ENCODE measurements around the gene FAM89B.
A peak's percentile ranks its signal among the peaks of the same experiment; 100 is the strongest.

The FAM89B gene

GRCh38 chr11:65611028-65611757 lies 38.9 kb downstream of the FAM89B start:
- Mint-ChIP-seq H3K4me1 (peaks cover 42% of the 10 kb centered on the region), H3K36me3 (ENCODE audit: low read depth) (peaks cover 22% of the 10 kb centered on the region), H3K27me3 (peaks cover 3% of the 10 kb centered on the region), H3K9me3 (no peaks in the 10 kb centered on the region), H3K27ac (peak overlapping the region; percentile 41), H3K4me3 (peak overlapping the region; percentile 17)
- ATAC-seq (no peak), DNase-seq (no peak)

GRCh38 chr11:65611758-65612603 lies 39.6 kb downstream of the FAM89B start:
- peak overlapping the region; percentile 86 for H3K27ac Mint-ChIP-seq
- H3K27me3 Mint-ChIP-seq = peaks cover 3% of the 10 kb centered on the region
- H3K4me3 Mint-ChIP-seq = peak overlapping the region; percentile 95
- no peaks in the 10 kb centered on the region for H3K9me3 Mint-ChIP-seq
- ATAC-seq (no peak), DNase-seq (no peak)
- peaks cover 24% of the 10 kb centered on the region for H3K36me3 Mint-ChIP-seq (ENCODE audit: low read depth)
- H3K4me1 Mint-ChIP-seq = peaks cover 50% of the 10 kb centered on the region

- H3K27ac Mint-ChIP-seq = peak overlapping the region; percentile 86
- H3K9me3 Mint-ChIP-seq = no peaks in the 10 kb centered on the region
- H3K4me3 Mint-ChIP-seq = peak overlapping the region; percentile 95
- DNase-seq = no peak
- peaks cover 3% of the 10 kb centered on the region for H3K27me3 Mint-ChIP-seq
- H3K4me1 Mint-ChIP-seq = peaks cover 57% of the 10 kb centered on the region
- H3K36me3 Mint-ChIP-seq (ENCODE audit: low read depth) = peaks cover 27% of the 10 kb centered on the region
- ATAC-seq = no peak
Observed at GRCh38 chr11:65612691-65613090, 40.4 kb downstream of the FAM89B start.

- H3K27ac Mint-ChIP-seq = peak overlapping the region; percentile 86
- H3K36me3 Mint-ChIP-seq (ENCODE audit: low read depth) = peaks cover 29% of the 10 kb centered on the region
- no peaks in the 10 kb centered on the region for H3K9me3 Mint-ChIP-seq
- H3K27me3 Mint-ChIP-seq = peaks cover 3% of the 10 kb centered on the region
- H3K4me1 Mint-ChIP-seq = peaks cover 58% of the 10 kb centered on the region
- ATAC-seq (no peak), DNase-seq (peak; percentile 27)
- H3K4me3 Mint-ChIP-seq = peak overlapping the region; percentile 95
Observed at GRCh38 chr11:65613091-65613928, 41.0 kb downstream of the FAM89B start.

GRCh38 chr11:65615229-65615949 lies 43.1 kb downstream of the FAM89B start, which contains the start of gene PCNX3:
TSS of gene PCNX3 (plus strand) at chr11:65615776. CDS start at chr11:65616312, 536 bp downstream.
- Mint-ChIP-seq H3K27me3 (peaks cover 3% of the 10 kb centered on the region), H3K27ac (peak within 1 kb of the TSS; percentile 98), H3K4me3 (peak within 1 kb of the TSS; percentile 98), H3K4me1 (peaks cover 48% of the 10 kb centered on the region), H3K36me3 (ENCODE audit: low read depth) (peaks cover 30% of the 10 kb centered on the region), H3K9me3 (no peaks in the 10 kb centered on the region)
- DNase-seq (peak; percentile 100), ATAC-seq (peak; percentile 89)

GRCh38 chr11:65615950-65616574 lies 43.7 kb downstream of the FAM89B start:
- H3K36me3 Mint-ChIP-seq (ENCODE audit: low read depth) = peaks cover 30% of the 10 kb centered on the region

GRCh38 chr11:65616575-65617001 lies 44.2 kb downstream of the FAM89B start:
- no peak for ATAC-seq
- Mint-ChIP-seq H3K4me1 (peaks cover 38% of the 10 kb centered on the region), H3K4me3 (peak overlapping the region; percentile 98), H3K27me3 (peaks cover 3% of the 10 kb centered on the region), H3K36me3 (ENCODE audit: low read depth) (peaks cover 31% of the 10 kb centered on the region), H3K9me3 (no peaks in the 10 kb centered on the region), H3K27ac (peak overlapping the region; percentile 94)
- DNase-seq = peak; percentile 27

More at GRCh38 chr11:65615950-65616574, 43.7 kb downstream of the FAM89B start:
- H3K27me3 Mint-ChIP-seq = peaks cover 3% of the 10 kb centered on the region
- no peaks in the 10 kb centered on the region for H3K9me3 Mint-ChIP-seq
- H3K27ac Mint-ChIP-seq = peak overlapping the region; percentile 98
- H3K4me3 Mint-ChIP-seq = peak overlapping the region; percentile 98
- peak; percentile 65 for DNase-seq
- ATAC-seq = no peak
- H3K4me1 Mint-ChIP-seq = peaks cover 41% of the 10 kb centered on the region

- DNase-seq = no peak
- H3K36me3 Mint-ChIP-seq (ENCODE audit: low read depth) = peaks cover 31% of the 10 kb centered on the region
- peak overlapping the region; percentile 94 for H3K27ac Mint-ChIP-seq
- peaks cover 35% of the 10 kb centered on the region for H3K4me1 Mint-ChIP-seq
- H3K27me3 Mint-ChIP-seq = peaks cover 3% of the 10 kb centered on the region
- H3K4me3 Mint-ChIP-seq = peak overlapping the region; percentile 98
- H3K9me3 Mint-ChIP-seq = no peaks in the 10 kb centered on the region
- no peak for ATAC-seq
Observed at GRCh38 chr11:65617136-65617850, 45.0 kb downstream of the FAM89B start.

GRCh38 chr11:65617990-65618751 lies 45.8 kb downstream of the FAM89B start:
- Mint-ChIP-seq H3K27me3 (peaks cover 3% of the 10 kb centered on the region), H3K4me3 (peak overlapping the region; percentile 98), H3K27ac (no peak overlapping the region), H3K4me1 (peaks cover 26% of the 10 kb centered on the region), H3K36me3 (ENCODE audit: low read depth) (peaks cover 34% of the 10 kb centered on the region), H3K9me3 (no peaks in the 10 kb centered on the region)
- DNase-seq = no peak
- ATAC-seq = no peak

GRCh38 chr11:65618763-65619162 lies 46.4 kb downstream of the FAM89B start:
- Mint-ChIP-seq H3K27me3 (peaks cover 3% of the 10 kb centered on the region), H3K4me3 (no peak overlapping the region), H3K36me3 (ENCODE audit: low read depth) (peaks cover 34% of the 10 kb centered on the region), H3K27ac (no peak overlapping the region), H3K9me3 (no peaks in the 10 kb centered on the region), H3K4me1 (peaks cover 25% of the 10 kb centered on the region)
- ATAC-seq (no peak), DNase-seq (no peak)

GRCh38 chr11:65619281-65619928 lies 47.1 kb downstream of the FAM89B start:
- Mint-ChIP-seq H3K27ac (no peak overlapping the region), H3K27me3 (peaks cover 3% of the 10 kb centered on the region), H3K4me1 (peaks cover 25% of the 10 kb centered on the region), H3K4me3 (no peak overlapping the region), H3K36me3 (ENCODE audit: low read depth) (peaks cover 33% of the 10 kb centered on the region), H3K9me3 (no peaks in the 10 kb centered on the region)
- no peak for DNase-seq
- no peak for ATAC-seq

GRCh38 chr11:65620666-65621065 lies 48.3 kb downstream of the FAM89B start:
- H3K36me3 Mint-ChIP-seq (ENCODE audit: low read depth) = peaks cover 32% of the 10 kb centered on the region
- no peak overlapping the region for H3K27ac Mint-ChIP-seq
- no peak overlapping the region for H3K4me3 Mint-ChIP-seq
- peaks cover 20% of the 10 kb centered on the region for H3K4me1 Mint-ChIP-seq
- DNase-seq (no peak), ATAC-seq (no peak)
- no peaks in the 10 kb centered on the region for H3K9me3 Mint-ChIP-seq
- H3K27me3 Mint-ChIP-seq = no peaks in the 10 kb centered on the region

All from activated naive CD8-positive, alpha-beta T cell treated with anti-CD3 and anti-CD28 coated beads, Interleukin-2, amount 50 U/mL, for 24 hours (primary cell).